H1 (cell line): ENCODE measurements around the gene TPM1. TPM values are rescaled to one million over a fixed set of nuclear protein-coding genes. Genes with fewer than 3 reads are reported as not detected.

Experiments
- ASH2L ChIP-seq: fragments of 200-600, 300-600 bp; sonication (generic); IDR thresholded peaks from one replicate; pipeline ENCODE4 v1.7.1; 2017; ENCODE audit warnings: low read length
- ATF2 ChIP-seq: IDR thresholded peaks from 2 replicates; pipeline ENCODE4 v1.6.1; 2012; ENCODE audit warnings: low read length, inconsistent platforms
- GTF2F1 ChIP-seq: IDR thresholded peaks from 2 replicates; pipeline ENCODE4 v1.6.1; 2012; ENCODE audit warnings: low read depth, low read length, improper control_type of control experiment, borderline replicate concordance
- MAFK ChIP-seq: IDR thresholded peaks from 2 replicates; pipeline ENCODE4 v1.6.1; 2012; ENCODE audit warnings: low read depth, mild to moderate bottlenecking, improper control_type of control experiment, low read length
- NANOG ChIP-seq: IDR thresholded peaks from 2 replicates; pipeline ENCODE4 v1.6.1; 2011; ENCODE audit warnings: low read length, low read depth, mild to moderate bottlenecking, inconsistent platforms; ENCODE audit not compliant: insufficient read depth, poor library complexity, severe bottlenecking
- SIX5 ChIP-seq: IDR thresholded peaks from 2 replicates; pipeline ENCODE4 v1.6.1; 2011; ENCODE audit warnings: mild to moderate bottlenecking, low read depth, low read length
- SP2 ChIP-seq: IDR thresholded peaks from 2 replicates; pipeline ENCODE4 v1.6.1; 2012; ENCODE audit warnings: mild to moderate bottlenecking, low read length, inconsistent platforms
- polyA plus RNA-seq, 7 experiments: library from polyadenylated mRNA; depleted of rRNA in 3 of 7; stranded (reverse) in 5 of 7; unstranded in 2 of 7; fragments of >200 nt in 5 of 7; fragments of 200-250 nt in 2 of 7; gene quantifications; 1 replicate in 5 of 7; 2 replicates in 1 of 7; 4 replicates in 1 of 7; pipeline versions ENCODE4 v1.2.1 to v1.2.3, GENCODE V29; 2011 to 2013; ENCODE audit warnings: missing spikeins in 2 of 7, mixed read lengths in 2 of 7
- total RNA-seq: library from RNA; stranded (reverse); fragmentation: NEBNext Ultra II Directional; extraction: Animal tissue kit (Norgen Biotek cat#: 25700); gene quantifications from 2 replicates; pipeline ENCODE4 v1.2.1, GENCODE V29; 2021

The TPM1 gene
- total and polyA plus RNA-seq, 2 of the 8 experiments (the other 6 are each of a cell fraction or from before 2014, with no cell fraction given), result 258 to 579 TPM

GRCh38 chr15:63037976-63038720 lies 4.4 kb upstream of the TPM1 start (continued):
- no peak for TF ChIP-seq SIX5
- no peak for TF ChIP-seq GTF2F1
- TF ChIP-seq MAFK, result no peak
- TF ChIP-seq NANOG, result no peak
- TF ChIP-seq ATF2, result no peak
- no peak for TF ChIP-seq ASH2L
- TF ChIP-seq SP2, result no peak
